Fibroblast of lung (primary cell): ENCODE data around the gene FGD4. TPM values are rescaled to one million over a fixed set of nuclear protein-coding genes. Genes with fewer than 3 reads are reported as not detected.
A peak's percentile ranks its signal among the peaks of the same experiment; 100 is the strongest.

ENCODE experiments used
- DNase-seq, 2 donors: peaks; one replicate each; pipeline versions ENCODE4 v3.0.0 to v3.0.0-alpha.2; 2010; ENCODE audit warnings: low read depth in 2 of 2
- H2AFZ ChIP-seq: 2 replicates; pipeline ENCODE4 v1.5.1; 2012; ENCODE audit warnings: low read length, control low read depth, inconsistent platforms
- H3K27ac ChIP-seq: 2 replicates; pipeline ENCODE4 v1.5.1; 2011; ENCODE audit warnings: low read length, control low read depth; ENCODE audit not compliant: insufficient read depth
- H3K27me3 ChIP-seq: 2 replicates; pipeline ENCODE4 v1.5.1; 2011; ENCODE audit warnings: mild to moderate bottlenecking, low read length; ENCODE audit not compliant: control insufficient read depth, insufficient read depth
- H3K36me3 ChIP-seq: 2 replicates; pipeline ENCODE4 v1.5.1; 2011; ENCODE audit warnings: low read length; ENCODE audit not compliant: control insufficient read depth, insufficient read depth
- H3K4me1 ChIP-seq: 2 replicates; pipeline ENCODE4 v1.5.1; 2011; ENCODE audit warnings: low read length; ENCODE audit not compliant: control insufficient read depth, insufficient read depth; ENCODE audit errors: extremely low read depth
- H3K4me2 ChIP-seq: 2 replicates; pipeline ENCODE4 v1.5.1; 2011; ENCODE audit warnings: low read length, control low read depth; ENCODE audit not compliant: insufficient read depth; ENCODE audit errors: extremely low read depth
- H3K4me3 ChIP-seq, 4 experiments: fragments of 200-600 bp in 1 of 4; sonication (generic) in 1 of 4; replicated peaks in 1 of 4; 2 replicates each; pipeline ENCODE4 v1.5.1; 2011 to 2016; ENCODE audit warnings: low read length in 4 of 4, low read depth in 3 of 4, mild to moderate bottlenecking in 3 of 4, control low read depth in 2 of 4, inconsistent platforms in 1 of 4, mixed read lengths in 1 of 4; ENCODE audit not compliant: insufficient read depth in 1 of 4; ENCODE audit errors: control extremely low read depth in 1 of 4
- H3K79me2 ChIP-seq: 2 replicates; pipeline ENCODE4 v1.5.1; 2012; ENCODE audit warnings: mild to moderate bottlenecking, low read length, inconsistent platforms; ENCODE audit not compliant: control insufficient read depth, insufficient read depth
- H3K9ac ChIP-seq: 2 replicates; pipeline ENCODE4 v1.5.1; 2011; ENCODE audit warnings: mild to moderate bottlenecking, low read length, control low read depth; ENCODE audit not compliant: insufficient read depth
- H3K9me3 ChIP-seq: 2 replicates; pipeline ENCODE4 v1.5.1; 2012; ENCODE audit warnings: low read depth, low read length; ENCODE audit not compliant: control insufficient read depth, insufficient read depth
- H4K20me1 ChIP-seq: 2 replicates; pipeline ENCODE4 v1.5.1; 2011; ENCODE audit warnings: low read length; ENCODE audit not compliant: control insufficient read depth, insufficient read depth; ENCODE audit errors: extremely low read depth
- CTCF ChIP-seq, 2 donors: IDR thresholded peaks in 1 of 2; conservative IDR thresholded peaks in 1 of 2; 1 replicate in 1 of 2; 2 replicates in 1 of 2; pipeline ENCODE4 v1.5.1; 2011 to 2012; ENCODE audit warnings: low read length in 2 of 2, control low read depth in 1 of 2, inconsistent platforms in 1 of 2, low read depth in 1 of 2, mild to moderate bottlenecking in 1 of 2
- EZH2 ChIP-seq: IDR thresholded peaks from 2 replicates; pipeline ENCODE4 v1.5.1; 2012; ENCODE audit warnings: low read length, control low read depth, mild to moderate bottlenecking; ENCODE audit errors: missing control alignments
- polyA plus RNA-seq, 2 donors: library from polyadenylated mRNA; depleted of rRNA in 1 of 2; stranded (reverse) in 1 of 2; unstranded in 1 of 2; fragments of >200 nt; gene quantifications; 2 replicates each; pipeline ENCODE4 v1.2.1, GENCODE V29; 2011 to 2012; ENCODE audit warnings: missing spikeins in 1 of 2
- total RNA-seq: library from RNA; depleted of rRNA; stranded (reverse); fragments of >200 nt; gene quantifications from 2 replicates; pipeline ENCODE4 v1.2.1, GENCODE V29; 2014

Gene FGD4
- total and polyA plus RNA-seq, 2 donors (not counting 1 experiment from before 2014, with no cell fraction given), result 7.6 to 12.2 TPM

GRCh38 chr12:32627976-32628375, 228.6 kb downstream of the FGD4 start:
- no peak overlapping the region for H3K9ac ChIP-seq
- H2AFZ ChIP-seq, result no peak overlapping the region
- H3K4me1 ChIP-seq, result no peaks in the 10 kb centered on the region
- H3K36me3 ChIP-seq, result no peaks in the 10 kb centered on the region
- no peak overlapping the region for H3K27ac ChIP-seq
- H3K27me3 ChIP-seq, result no peaks in the 10 kb centered on the region
- no peaks in the 10 kb centered on the region for H4K20me1 ChIP-seq
- no peaks in the 10 kb centered on the region for H3K79me2 ChIP-seq
- no peak for DNase-seq
- H3K4me2 ChIP-seq, result no peak overlapping the region
- TF ChIP-seq CTCF (conservative IDR thresholded peaks at IDR 0.05 in 1 of 2, IDR thresholded peaks at IDR 0.05 in 1 of 2; ENCODE audit: low read depth in 1 of 2, low read length in 2 of 2), result no peak
- no peak for TF ChIP-seq EZH2
- H3K9me3 ChIP-seq, result no peaks in the 10 kb centered on the region
- no peak overlapping the region for H3K4me3 ChIP-seq

GRCh38 chr12:32641287-32641901, 242.0 kb downstream of the FGD4 start:
- TF ChIP-seq EZH2, result no peak
- TF ChIP-seq CTCF (conservative IDR thresholded peaks at IDR 0.05 in 1 of 2, IDR thresholded peaks at IDR 0.05 in 1 of 2; ENCODE audit: low read depth in 1 of 2, low read length in 2 of 2), result no peak
- no peak overlapping the region for H3K27ac ChIP-seq

GRCh38 chr12:32644431-32644830, 245.1 kb downstream of the FGD4 start:
- peak in 1 of 2 donors; percentile 58 for DNase-seq
- H3K4me3 ChIP-seq, result no peak overlapping the region
- H3K9me3 ChIP-seq, result no peaks in the 10 kb centered on the region
- no peaks in the 10 kb centered on the region for H3K79me2 ChIP-seq
- H2AFZ ChIP-seq, result no peak overlapping the region
- TF ChIP-seq EZH2 (no peak), CTCF (conservative IDR thresholded peaks at IDR 0.05 in 1 of 2, IDR thresholded peaks at IDR 0.05 in 1 of 2; ENCODE audit: low read depth in 1 of 2, low read length in 2 of 2) (no peak)
- H3K27me3 ChIP-seq, result no peaks in the 10 kb centered on the region
- H3K4me1 ChIP-seq, result no peaks in the 10 kb centered on the region
- H3K36me3 ChIP-seq, result no peaks in the 10 kb centered on the region
- no peaks in the 10 kb centered on the region for H4K20me1 ChIP-seq
- no peak overlapping the region for H3K9ac ChIP-seq
- H3K27ac ChIP-seq, result no peak overlapping the region
- no peak overlapping the region for H3K4me2 ChIP-seq

More at GRCh38 chr12:32641287-32641901, 242.0 kb downstream of the FGD4 start:
- no peak overlapping the region for H2AFZ ChIP-seq
- H3K4me3 ChIP-seq, result no peak overlapping the region
- no peak overlapping the region for H3K9ac ChIP-seq
- H3K9me3 ChIP-seq, result no peaks in the 10 kb centered on the region
- H3K36me3 ChIP-seq, result no peaks in the 10 kb centered on the region
- H4K20me1 ChIP-seq, result no peaks in the 10 kb centered on the region
- H3K27me3 ChIP-seq, result no peaks in the 10 kb centered on the region
- H3K4me1 ChIP-seq, result no peaks in the 10 kb centered on the region
- DNase-seq, result no peak
- no peaks in the 10 kb centered on the region for H3K79me2 ChIP-seq
- no peak overlapping the region for H3K4me2 ChIP-seq
